ELF-1 (cell line): ENCODE measurements around the gene SLX4IP.
A peak's percentile ranks its signal among the peaks of the same experiment; 100 is the strongest.

ENCODE experiments used
- DNase-seq: peaks from one replicate; pipeline ENCODE4 v3.0.0-alpha.2; 2016; ENCODE audit warnings: low read depth, low spot score

The SLX4IP gene

DNA sequence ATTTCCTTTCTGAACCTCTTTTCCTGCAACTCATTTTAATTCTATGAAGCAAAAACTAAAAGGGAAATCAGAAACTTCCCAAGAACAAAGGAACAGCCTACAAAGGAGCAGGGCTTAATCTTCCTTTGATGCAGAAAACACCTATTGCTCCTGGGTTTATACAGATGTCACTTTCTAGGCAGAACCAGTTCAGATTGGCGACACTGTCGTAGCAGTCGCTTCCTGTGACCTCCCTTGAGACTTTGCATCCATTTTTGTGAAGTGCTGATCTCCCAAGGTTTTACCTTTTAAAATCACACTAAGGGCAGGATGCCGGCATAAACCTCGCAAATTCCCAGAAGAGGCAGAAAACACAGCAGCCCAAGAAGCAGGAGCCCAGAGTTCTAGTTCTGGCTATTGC is 198.6 kb downstream of the SLX4IP start:
- DNase-seq, result no peak

DNA sequence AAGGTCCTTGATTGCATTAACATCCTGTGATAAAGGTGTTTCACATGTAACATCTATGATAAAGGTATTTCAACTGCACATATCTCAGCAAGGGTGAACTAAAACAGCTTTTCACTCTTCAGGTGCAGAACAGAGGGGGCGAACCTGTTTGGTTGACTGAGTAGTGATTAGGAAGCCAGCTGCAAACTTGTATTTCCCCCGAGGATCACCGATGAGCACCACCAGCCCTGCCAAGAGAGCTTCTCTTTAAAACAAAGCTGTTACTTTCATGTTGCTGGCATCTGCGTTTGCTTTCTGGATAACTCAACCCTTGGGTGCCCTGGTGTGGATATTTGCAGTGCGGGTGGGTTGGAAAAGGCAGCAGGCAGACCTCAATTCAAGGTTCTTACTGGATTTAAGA is 199.1 kb downstream of the SLX4IP start:
- DNase-seq, result no peak

DNA sequence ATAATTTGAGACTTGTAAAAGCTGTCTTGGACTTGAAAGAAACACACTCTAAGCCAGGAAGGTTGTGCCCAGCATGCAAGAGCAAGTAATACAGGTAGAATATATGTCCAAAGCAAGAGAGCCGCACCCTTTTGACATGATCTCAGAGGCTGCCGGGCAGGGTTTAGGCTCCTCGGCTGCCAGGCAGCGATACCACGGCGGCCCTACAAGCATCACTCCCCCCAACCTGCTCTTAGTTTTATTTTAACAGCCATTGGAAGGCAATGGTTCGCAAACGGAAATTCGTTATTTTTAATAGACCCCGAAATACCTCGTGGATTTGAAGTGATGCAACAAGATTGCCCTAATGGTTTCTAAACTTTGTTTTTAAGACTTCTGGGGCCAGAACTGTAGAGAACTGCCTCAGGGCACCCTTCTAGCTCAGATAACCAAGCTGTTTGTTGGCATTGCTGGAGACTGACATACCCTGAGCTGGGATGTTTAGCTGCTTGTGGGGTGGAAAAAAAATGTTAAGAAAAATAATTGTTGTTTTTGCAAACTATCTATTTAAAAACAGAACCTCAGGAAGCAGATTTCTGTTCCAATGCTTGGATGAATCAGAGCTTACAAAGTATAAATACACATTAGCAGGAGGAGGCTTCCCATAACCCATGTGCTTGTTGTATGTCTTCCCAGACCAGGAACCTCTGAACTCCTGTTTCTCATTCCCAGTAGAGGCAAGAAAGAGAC is 199.7 kb downstream of the SLX4IP start:
- no peak for DNase-seq

DNA sequence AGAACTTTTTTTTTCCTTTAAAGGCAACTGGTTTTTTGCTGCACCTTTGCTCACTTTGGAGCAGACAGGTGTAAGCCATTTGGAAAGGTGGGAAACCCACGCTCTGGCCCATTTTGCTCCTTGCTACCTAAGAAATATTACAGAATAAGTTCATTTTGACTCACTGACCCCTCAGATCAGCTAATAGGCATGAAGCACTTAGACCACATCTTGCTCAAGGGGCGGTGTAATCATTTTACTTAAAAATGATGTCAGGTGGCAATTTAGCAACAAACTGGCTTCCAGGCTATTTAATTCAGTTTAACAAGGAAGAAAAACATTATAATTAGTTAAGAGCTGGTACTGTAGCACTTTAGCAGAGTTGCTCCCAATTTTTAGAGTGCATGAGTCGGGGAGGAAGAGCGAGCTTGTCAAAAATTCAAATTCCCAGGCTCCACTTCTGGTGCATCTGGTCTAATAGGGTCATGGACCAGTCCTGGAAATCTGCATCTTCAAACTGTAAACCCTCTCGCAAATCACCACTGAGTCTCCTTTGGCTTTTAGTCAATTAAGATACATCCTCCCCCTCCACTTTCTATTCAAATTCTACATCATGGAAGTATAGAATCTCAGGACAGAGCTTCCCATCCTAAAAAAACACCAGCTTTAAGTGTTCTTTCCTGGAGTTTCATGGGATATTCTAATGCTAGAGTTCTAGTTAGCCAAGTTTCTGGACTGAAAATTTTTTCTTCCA is 200.5 kb downstream of the SLX4IP start:
- DNase-seq, result no peak

DNA sequence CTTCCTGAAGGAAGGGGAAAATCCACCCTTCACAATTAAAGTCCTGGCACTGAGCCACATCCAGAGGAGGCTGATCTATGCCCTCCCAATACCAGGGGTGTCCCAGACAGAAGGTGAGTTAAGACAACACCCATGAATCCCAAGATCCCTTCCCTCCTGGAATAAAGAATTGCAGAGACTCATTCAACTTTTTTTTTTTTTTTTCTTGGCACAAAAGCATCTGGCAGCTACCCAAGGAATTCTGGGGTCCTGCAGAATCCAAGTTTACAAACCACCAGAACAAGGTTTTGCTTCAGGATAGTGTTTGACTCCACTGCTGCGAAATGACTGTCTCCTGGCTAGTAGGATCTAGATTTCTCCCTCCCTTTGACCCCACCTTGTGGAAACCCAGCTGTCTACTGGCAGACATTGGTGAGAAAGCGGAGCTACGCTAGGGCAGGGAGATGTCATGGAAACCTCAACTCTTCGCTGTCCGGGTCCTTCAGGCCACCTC is 201.3 kb downstream of the SLX4IP start:
- DNase-seq, result no peak

DNA sequence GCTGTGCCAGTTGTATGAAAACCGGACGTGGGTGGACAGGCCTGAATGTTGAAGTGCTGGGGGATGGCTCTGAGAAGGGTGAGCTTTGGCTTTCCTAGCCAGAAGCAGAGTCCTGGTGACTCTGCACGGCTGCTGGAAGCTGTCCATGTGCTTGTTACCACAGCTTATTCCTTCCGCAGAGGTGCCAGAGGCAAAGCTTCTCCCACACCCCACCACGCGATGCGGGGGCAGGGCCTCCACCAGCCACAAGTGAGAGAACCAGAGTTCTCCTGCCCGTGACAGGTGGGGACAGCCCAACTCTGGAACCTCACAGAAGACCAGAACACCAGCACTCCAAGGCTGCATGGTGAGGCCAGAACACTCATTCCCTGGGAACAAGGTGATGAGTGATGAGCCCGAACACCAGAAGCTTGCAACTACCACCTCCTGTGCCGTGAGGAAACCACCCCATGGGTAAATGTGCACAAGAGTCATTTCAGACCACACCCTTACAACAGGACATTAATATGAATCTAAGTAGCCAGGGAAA is 202.0 kb downstream of the SLX4IP start:
- DNase-seq, result peak; percentile 39

DNA sequence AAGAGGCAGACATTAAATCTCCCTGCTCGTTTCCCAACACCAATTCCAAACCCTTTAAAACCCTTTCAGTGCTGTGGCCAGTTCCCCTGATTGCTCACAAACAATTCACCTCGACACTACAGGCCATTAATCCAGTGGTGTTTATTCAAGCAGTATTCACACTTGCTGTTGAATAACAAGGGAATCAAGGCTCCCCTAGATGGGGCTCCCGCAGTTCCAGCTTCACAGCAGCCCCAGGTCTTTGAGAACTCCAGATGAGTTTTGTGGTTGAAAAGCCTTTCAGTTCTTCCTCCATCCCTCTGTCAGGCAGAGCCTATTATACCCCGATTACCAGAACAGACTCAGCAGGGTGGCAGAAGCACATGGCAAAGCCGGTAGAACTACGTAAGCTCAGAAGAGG is 202.5 kb downstream of the SLX4IP start:
- DNase-seq, result peak; percentile 71

DNA sequence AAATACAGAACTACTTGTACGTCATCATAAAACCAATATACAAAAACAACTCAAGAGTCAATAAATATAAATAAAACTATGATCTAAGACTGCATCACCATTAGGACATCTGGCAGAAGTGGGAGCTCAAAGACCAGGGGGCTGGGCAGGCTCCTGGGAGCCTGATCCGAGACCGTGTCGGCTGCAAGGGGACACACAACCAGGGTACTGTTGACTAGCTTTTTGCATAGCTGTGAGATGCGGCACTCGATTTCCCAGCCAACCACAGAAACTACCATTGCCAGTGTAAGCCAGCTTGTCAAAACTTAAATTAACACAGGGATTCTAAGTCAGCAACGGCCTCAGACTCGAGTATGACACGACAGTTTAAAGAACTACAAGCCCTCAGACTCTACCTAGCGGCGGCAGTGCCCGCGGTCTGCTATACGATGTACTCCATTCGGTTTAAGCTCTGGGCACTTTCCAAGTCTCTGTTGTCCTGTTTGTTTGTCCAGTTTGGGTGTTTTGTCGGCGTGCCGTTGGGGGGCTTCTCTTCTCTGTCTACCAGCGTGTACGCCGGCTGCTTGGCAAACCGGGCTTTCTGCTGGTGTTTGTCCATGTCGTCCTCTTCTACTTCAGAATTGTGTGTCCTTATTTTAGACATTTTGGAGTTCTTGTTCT is 204.1 kb downstream of the SLX4IP start:
- no peak for DNase-seq

DNA sequence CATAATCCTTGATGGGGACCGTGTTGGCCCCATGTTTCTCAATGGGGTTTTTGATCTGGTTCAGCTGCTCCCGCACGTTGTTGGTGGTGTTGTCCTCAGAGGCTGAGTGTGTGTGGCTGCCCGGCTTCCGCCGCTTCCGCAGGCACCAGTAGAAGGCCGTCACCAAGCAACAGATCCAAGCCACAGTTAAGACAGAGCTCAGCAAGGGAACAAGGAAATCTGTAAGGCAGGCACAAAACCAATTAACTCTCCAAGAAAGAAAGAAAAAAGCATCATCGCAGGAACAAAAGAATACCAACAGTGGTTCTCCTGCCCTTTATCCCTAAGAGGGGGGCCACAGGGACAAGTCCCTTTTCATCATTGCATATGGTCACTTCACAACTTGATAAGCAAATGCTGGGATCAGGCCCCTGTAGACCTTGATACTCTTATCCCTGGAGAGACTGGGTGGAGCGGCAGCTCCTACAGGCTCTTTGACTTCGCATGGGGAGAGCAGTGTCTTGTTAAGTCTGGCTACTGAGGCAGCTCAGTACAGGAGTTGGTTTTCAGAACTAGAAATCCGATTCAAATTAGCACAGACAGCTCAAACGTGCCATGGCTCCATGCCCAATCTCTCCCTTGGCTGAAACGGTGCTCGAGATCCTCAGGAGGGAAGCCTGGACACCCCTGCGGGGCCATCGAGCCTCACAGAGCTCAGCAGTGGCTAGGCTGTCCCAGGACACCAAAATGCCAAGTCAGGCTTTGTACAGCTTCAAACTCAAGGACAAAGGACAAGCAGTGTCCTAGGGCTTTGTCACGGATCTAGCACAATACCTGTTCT is 204.8 kb downstream of the SLX4IP start:
- DNase-seq, result no peak

DNA sequence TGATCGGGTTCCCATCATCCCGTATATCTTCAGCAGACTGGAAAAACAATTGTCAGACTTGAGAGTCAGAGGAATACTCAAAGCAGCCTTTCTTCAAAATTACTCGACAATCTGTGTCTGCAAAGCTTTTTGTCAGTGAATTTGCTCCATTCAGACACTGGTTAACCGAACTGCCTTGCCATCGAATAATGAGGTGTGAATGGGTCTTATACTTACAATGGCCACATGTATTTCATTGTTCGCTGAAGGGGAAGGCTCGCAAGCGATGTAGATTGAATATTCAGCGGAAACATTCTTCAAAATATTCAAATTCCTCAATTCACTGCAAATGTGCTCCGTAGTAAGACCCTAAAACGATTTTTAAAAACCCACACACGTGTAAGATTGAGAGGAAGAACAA is 205.8 kb downstream of the SLX4IP start:
- DNase-seq, result no peak

DNA sequence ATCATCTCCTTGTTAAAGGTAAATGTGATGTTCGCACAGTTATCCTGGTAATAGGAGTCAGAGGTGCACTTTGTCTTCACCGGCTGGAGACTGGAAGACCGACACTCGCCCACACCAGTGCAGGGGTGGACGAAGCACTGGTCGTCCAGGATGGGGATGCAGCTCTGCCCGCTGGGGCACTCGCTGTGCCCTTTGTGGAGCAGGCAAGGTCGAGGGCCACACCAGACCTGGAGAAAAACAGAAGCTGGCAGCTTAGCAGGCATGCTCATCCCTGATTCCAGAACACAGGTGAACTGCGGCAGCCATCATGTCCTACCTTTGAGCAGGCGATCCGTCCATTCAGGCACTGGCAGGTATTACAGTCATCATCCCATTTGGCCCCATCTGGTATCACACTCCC is 206.4 kb downstream of the SLX4IP start:
- no peak for DNase-seq

DNA sequence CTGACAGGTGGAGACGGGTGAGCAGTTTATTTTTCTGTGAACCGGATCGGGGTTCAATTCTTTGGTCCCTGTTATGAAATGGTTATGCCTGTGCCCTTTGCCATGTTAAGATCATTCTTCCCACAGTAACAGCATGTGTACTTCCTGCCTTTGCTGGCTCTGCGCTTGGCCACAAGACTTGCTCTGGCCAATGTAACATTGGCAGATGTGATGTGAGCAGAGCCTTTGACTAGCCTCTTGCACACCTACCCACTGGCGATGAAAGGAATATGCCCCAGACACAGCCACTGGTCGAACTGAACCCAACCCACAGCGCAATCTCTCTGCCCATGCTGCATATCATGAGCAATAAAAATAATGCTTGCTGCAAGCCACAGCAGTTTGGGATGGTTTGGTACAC is 206.8 kb downstream of the SLX4IP start:
- DNase-seq, result no peak

DNA sequence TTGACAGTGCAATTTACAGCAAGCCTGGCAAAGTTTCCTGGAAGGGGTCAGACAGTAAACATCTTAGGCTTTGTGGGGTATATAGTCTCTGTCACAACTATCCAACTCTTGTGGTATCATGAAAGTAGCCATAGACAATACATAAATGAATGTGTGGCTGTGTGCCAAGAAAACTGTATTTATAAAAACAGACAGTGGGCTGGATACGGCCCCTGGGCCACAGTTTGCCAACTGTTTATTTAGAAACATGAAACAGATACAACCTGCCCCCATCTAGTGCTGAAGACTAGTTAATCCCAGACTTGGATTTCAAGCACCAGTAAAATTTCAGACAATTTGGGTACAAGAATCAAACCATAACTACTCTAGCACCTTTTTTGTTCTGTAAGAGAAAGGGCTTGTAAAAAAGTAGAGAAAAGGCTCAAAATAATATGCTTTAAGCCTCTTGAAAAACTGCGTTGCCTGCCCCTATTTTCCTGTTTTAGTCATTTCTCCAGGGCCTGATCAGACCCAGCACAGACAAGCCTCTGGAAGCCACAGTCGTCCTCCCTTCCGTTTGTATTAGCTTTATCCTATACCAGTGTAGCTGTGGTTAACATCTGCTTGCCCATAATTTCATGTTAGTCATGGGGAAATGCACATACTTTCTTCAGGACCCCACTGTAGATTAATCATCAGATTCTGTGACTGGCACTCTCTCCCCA is 207.9 kb downstream of the SLX4IP start:
- DNase-seq, result no peak

DNA sequence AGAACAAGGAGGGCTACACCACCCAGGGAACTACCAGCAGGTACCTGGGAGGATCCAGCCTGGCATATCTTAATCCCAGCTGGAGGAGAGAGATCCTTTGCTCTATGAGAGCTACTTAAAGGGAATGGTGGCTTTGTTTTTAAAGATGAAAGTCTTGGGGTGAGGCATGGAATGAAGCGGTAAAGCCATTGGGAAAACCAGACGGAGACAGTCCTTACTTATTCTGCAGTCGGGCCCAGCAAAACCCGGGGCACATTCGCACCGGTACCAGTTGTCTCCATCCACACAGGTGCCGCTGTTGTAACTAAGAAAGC is 208.4 kb downstream of the SLX4IP start:
- no peak for DNase-seq

DNA sequence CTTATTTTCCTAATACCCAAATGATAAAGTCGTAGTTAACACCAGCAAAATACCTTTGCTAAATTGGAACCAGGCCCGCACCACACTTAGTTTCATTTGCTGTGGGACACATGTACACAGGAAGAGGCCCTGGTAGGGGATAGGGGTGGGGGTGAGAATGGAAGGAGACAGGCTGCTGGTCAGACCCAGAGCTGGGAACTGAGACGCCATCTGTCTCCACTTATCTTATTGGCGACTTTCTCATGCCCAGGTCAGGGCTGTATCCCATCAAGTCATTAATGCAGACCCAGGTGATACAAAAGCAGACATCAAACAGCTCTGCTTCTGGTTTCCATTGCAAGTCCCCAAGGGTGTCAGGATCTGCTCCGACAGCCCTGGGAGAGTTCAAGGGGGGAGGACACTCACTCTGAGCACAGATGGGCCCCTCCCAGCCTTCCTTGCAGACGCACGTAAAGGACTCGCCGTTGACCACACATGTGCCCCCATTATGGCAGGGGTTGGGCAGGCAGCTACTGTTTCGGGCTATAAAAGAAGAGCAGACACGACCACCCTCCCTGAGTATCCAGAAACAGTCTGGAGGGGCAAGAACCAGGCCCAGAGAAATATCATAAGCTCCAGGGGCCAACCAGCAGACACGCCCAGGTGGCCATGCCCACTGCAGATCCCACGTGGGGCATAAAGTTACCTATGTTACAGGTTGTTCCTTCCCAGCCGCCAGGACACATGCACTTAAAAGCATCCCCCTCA is 209.5 kb downstream of the SLX4IP start:
- DNase-seq, result no peak

DNA sequence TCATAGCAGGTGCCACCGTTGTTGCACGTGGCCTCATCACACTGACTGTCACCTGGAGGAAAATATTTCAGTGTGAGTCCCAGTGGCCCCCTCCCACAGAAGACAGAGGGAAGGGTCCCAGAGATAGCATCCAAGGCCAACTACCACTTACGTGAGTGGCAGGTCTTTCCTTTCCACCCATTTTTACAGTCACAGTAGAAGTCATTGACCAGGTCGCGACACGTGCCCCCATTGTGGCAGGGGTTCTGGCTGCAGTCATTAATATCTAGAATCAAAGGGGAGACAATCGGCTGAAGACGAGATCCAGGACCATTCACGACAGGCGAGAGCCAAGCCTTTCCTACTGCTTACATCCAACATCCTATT is 210.1 kb downstream of the SLX4IP start:
- no peak for DNase-seq

DNA sequence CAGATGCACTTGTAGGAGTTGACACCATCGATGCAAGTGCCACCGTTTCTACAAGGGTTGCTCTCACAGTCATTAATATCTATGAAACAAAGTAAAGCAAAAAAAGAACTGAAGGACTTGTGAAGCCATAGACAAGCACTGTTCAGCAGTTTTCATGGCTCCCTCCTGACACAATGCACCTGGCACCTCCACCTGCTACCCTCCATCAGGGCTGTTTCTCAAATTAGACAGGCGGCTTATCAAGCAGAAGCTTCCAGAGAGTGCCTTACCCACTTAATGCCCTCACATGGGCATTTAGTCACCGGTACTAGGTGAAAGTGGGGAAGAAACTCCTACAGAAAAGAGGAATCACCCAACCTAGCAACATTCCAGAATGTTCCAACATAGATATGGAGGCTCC is 210.9 kb downstream of the SLX4IP start:
- no peak for DNase-seq

DNA sequence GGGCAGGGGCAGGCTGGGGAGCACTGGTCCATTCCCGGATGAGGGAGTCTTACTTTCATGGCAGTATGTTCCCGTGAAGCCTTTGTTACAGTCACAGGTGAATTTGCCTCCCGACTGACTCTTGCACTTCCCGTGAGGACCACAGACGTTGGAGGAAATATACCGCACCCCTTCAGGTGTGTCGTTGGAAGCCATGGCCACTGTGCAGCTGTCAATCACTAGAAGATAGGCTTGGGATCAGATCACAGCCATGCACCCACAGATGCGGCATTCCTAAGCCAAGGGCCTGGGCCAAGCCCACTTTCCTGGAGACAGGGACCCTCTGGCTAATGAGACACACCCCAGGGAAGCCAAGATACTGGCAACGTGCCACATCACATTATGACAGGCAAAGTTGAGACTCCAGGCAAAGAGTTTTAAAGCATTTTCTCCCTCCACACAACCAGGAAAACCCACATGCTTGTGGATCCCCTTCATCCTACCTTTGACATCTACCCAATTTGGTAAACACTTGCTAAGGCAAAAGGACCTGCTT is 211.8 kb downstream of the SLX4IP start:
- DNase-seq, result no peak

DNA sequence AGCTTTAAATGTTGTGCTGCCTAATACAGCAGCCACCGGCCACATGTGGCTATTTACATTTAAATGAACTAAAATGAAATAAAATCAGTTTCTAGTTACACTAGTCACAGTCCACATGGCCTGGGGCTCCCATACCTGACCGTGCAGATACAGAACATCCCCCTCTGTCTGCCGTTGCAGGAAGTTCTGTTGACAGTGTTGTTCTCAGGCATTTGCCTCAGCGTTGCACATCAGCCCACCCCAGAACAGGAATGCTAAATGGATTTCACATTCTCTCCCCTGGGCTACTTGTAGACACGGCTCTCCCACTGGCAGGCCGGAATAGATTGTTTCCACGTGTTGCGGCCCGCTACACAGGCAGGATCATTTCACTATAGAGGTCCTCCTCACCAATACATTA is 212.4 kb downstream of the SLX4IP start:
- DNase-seq, result peak; percentile 87

DNA sequence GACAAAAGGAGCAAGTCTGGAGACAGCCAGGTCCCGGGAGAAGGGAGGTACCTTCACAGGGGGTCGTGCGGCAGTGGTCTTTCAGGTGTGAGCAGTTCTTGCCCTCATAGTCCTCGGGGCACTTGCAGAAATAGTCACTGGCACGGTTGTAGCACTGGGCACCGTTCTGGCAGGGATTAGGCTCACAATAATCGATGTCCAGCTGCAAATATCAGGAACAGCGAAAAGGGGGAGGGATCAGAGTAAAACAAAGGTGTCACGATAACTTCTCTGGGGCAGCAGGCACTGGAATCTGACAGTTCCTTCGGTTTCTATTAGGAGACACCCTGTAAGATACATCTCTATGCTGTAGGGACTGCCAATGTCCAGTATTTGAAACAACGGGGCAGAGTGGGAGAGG is 212.8 kb downstream of the SLX4IP start:
- DNase-seq, result no peak
